Neural progenitor cell (in vitro differentiated cells): ENCODE data around the gene IFT52. TPM values are rescaled to one million over a fixed set of nuclear protein-coding genes. Genes with fewer than 3 reads are reported as not detected.

ENCODE experiments used
- DNase-seq: peaks from one replicate; pipeline ENCODE4 v3.0.0-alpha.2; 2016; ENCODE audit warnings: low spot score
- H2AFZ ChIP-seq: fragments of 200-600 bp; sonication (generic); replicated peaks from 2 replicates; pipeline ENCODE4 v1.6.1; 2016; ENCODE audit warnings: antibody characterized with exemption
- H3F3A ChIP-seq: fragments of 200-600 bp; sonication (generic); 2 replicates; pipeline ENCODE4 v1.6.1; 2016; ENCODE audit warnings: antibody characterized with exemption, low read depth
- H3K27ac ChIP-seq: fragments of 200-600 bp; sonication (generic); 2 replicates; pipeline ENCODE4 v1.5.1; 2016; ENCODE audit warnings: mild to moderate bottlenecking
- H3K27me3 ChIP-seq: fragments of 200-600 bp; sonication (generic); 2 replicates; pipeline ENCODE4 v1.6.1; 2016; ENCODE audit warnings: mild to moderate bottlenecking, moderate library complexity
- H3K36me3 ChIP-seq: fragments of 200-600 bp; sonication (generic); 2 replicates; pipeline ENCODE4 v1.5.1; 2016
- H3K4me1 ChIP-seq: fragments of 200-600 bp; sonication (generic); 2 replicates; pipeline ENCODE4 v1.6.1; 2016; ENCODE audit warnings: mixed run types
- H3K4me2 ChIP-seq: fragments of 200-600 bp; sonication (generic); 2 replicates; pipeline ENCODE4 v1.6.1; 2016
- H3K4me3 ChIP-seq: fragments of 200-600 bp; sonication (generic); 2 replicates; pipeline ENCODE4 v1.5.1; 2016
- H3K79me2 ChIP-seq: fragments of 200-600 bp; sonication (generic); 2 replicates; pipeline ENCODE4 v1.6.1; 2016; ENCODE audit warnings: low read depth
- H3K9ac ChIP-seq: fragments of 200-600 bp; sonication (generic); 2 replicates; pipeline ENCODE4 v1.6.1; 2016
- H3K9me3 ChIP-seq: fragments of 200-600 bp; sonication (generic); 2 replicates; pipeline ENCODE4 v1.5.1; 2016; ENCODE audit warnings: low read depth
- H4K20me1 ChIP-seq: fragments of 200-600 bp; sonication (generic); 2 replicates; pipeline ENCODE4 v1.6.1; 2016; ENCODE audit warnings: low read depth
- H3K27ac Mint-ChIP-seq: 3 replicates; pipeline ENCODE4 v1.8.0; 2021; ENCODE audit warnings: mixed read lengths
- H3K27me3 Mint-ChIP-seq: 2 replicates; pipeline ENCODE4 v1.8.0; 2022; ENCODE audit warnings: low read depth, mild to moderate bottlenecking, inconsistent platforms, moderate library complexity, mixed read lengths; ENCODE audit not compliant: insufficient read depth
- H3K36me3 Mint-ChIP-seq: 3 replicates; pipeline ENCODE4 v1.8.0; 2021; ENCODE audit warnings: mixed read lengths
- H3K4me1 Mint-ChIP-seq: 3 replicates; pipeline ENCODE4 v1.8.0; 2021; ENCODE audit warnings: mixed read lengths
- H3K4me3 Mint-ChIP-seq: 3 replicates; pipeline ENCODE4 v1.8.0; 2021; ENCODE audit warnings: mild to moderate bottlenecking, moderate library complexity, mixed read lengths
- H3K9me3 Mint-ChIP-seq: 3 replicates; pipeline ENCODE4 v1.8.0; 2020; ENCODE audit warnings: mixed read lengths
- CTCF ChIP-seq: fragments of 200-600 bp; sonication (generic); IDR thresholded peaks from 2 replicates; pipeline ENCODE4 v1.5.1; 2017; ENCODE audit warnings: antibody characterized with exemption, mild to moderate bottlenecking
- EZH2 ChIP-seq: fragments of 200-600 bp; sonication (generic); IDR thresholded peaks from 2 replicates; pipeline ENCODE4 v1.6.1; 2017; ENCODE audit warnings: antibody characterized with exemption, mild to moderate bottlenecking, moderate library complexity
- EZH2phosphoT487 ChIP-seq: fragments of 200-600 bp; sonication (generic); IDR thresholded peaks from 2 replicates; pipeline ENCODE4 v1.6.1; 2017; ENCODE audit warnings: antibody characterized with exemption
- total RNA-seq: library from RNA; depleted of rRNA; stranded (reverse); fragments of >200 nt; gene quantifications from 2 replicates; pipeline ENCODE4 v1.2.3, GENCODE V29; 2015; ENCODE audit warnings: low replicate concordance

Gene IFT52
- total RNA-seq, 1 donor from 2014 or later: 87.9 TPM

GRCh38 chr20:43570496-43570895, 20.2 kb upstream of the IFT52 start:
- peaks cover 2% of the 10 kb centered on the region for H3K36me3 Mint-ChIP-seq
- no peak for DNase-seq
- H3K4me3 Mint-ChIP-seq: no peak overlapping the region
- no peak overlapping the region for H3K4me3 ChIP-seq
- no peak overlapping the region for H2AFZ ChIP-seq
- no peak overlapping the region for H3K9ac ChIP-seq
- H3K27me3 Mint-ChIP-seq: no peaks in the 10 kb centered on the region
- no peak overlapping the region for H3K4me2 ChIP-seq
- no peaks in the 10 kb centered on the region for H3F3A ChIP-seq
- no peaks in the 10 kb centered on the region for H3K27me3 ChIP-seq
- no peak overlapping the region for H3K27ac ChIP-seq
- no peaks in the 10 kb centered on the region for H3K4me1 ChIP-seq
- no peaks in the 10 kb centered on the region for H3K79me2 ChIP-seq
- TF ChIP-seq EZH2phosphoT487: no peak
- TF ChIP-seq EZH2: no peak
- no peak for TF ChIP-seq CTCF
- H3K36me3 ChIP-seq: no peaks in the 10 kb centered on the region
- no peaks in the 10 kb centered on the region for H4K20me1 ChIP-seq
- no peaks in the 10 kb centered on the region for H3K9me3 Mint-ChIP-seq
- no peaks in the 10 kb centered on the region for H3K9me3 ChIP-seq
- peaks cover 12% of the 10 kb centered on the region for H3K4me1 Mint-ChIP-seq
- H3K27ac Mint-ChIP-seq: no peak overlapping the region

GRCh38 chr20:43571310-43571709, 19.4 kb upstream of the IFT52 start:
- H4K20me1 ChIP-seq: no peaks in the 10 kb centered on the region
- H3K36me3 Mint-ChIP-seq: peaks cover 2% of the 10 kb centered on the region
- H3K27me3 ChIP-seq: no peaks in the 10 kb centered on the region
- peak overlapping the region; percentile 5 for H3K4me3 Mint-ChIP-seq
- H2AFZ ChIP-seq: no peak overlapping the region
- no peaks in the 10 kb centered on the region for H3K4me1 ChIP-seq
- no peak overlapping the region for H3K27ac Mint-ChIP-seq
- H3K79me2 ChIP-seq: no peaks in the 10 kb centered on the region
- no peaks in the 10 kb centered on the region for H3F3A ChIP-seq
- no peaks in the 10 kb centered on the region for H3K9me3 Mint-ChIP-seq
- H3K9me3 ChIP-seq: no peaks in the 10 kb centered on the region
- TF ChIP-seq EZH2phosphoT487 (no peak), EZH2 (no peak), CTCF (no peak)
- H3K36me3 ChIP-seq: no peaks in the 10 kb centered on the region
- H3K4me1 Mint-ChIP-seq: peaks cover 12% of the 10 kb centered on the region
- no peak overlapping the region for H3K4me3 ChIP-seq
- no peak overlapping the region for H3K4me2 ChIP-seq
- no peaks in the 10 kb centered on the region for H3K27me3 Mint-ChIP-seq
- no peak overlapping the region for H3K27ac ChIP-seq
- no peak overlapping the region for H3K9ac ChIP-seq
- no peak for DNase-seq

GRCh38 chr20:43571771-43572170, 19.0 kb upstream of the IFT52 start:
- no peak overlapping the region for H3K27ac Mint-ChIP-seq
- H3K27ac ChIP-seq: no peak overlapping the region
- no peaks in the 10 kb centered on the region for H3K27me3 ChIP-seq
- TF ChIP-seq CTCF: no peak
- no peak overlapping the region for H3K9ac ChIP-seq
- no peak for DNase-seq
- no peaks in the 10 kb centered on the region for H3F3A ChIP-seq
- no peaks in the 10 kb centered on the region for H3K27me3 Mint-ChIP-seq
- no peak overlapping the region for H3K4me3 Mint-ChIP-seq
- peaks cover 2% of the 10 kb centered on the region for H3K36me3 Mint-ChIP-seq
- no peaks in the 10 kb centered on the region for H3K36me3 ChIP-seq
- H3K4me2 ChIP-seq: no peak overlapping the region
- no peaks in the 10 kb centered on the region for H3K79me2 ChIP-seq
- no peaks in the 10 kb centered on the region for H3K4me1 ChIP-seq
- H3K4me1 Mint-ChIP-seq: peaks cover 12% of the 10 kb centered on the region
- H4K20me1 ChIP-seq: no peaks in the 10 kb centered on the region
- no peak overlapping the region for H2AFZ ChIP-seq
- no peak overlapping the region for H3K4me3 ChIP-seq
- no peaks in the 10 kb centered on the region for H3K9me3 Mint-ChIP-seq
- no peaks in the 10 kb centered on the region for H3K9me3 ChIP-seq

- no peaks in the 10 kb centered on the region for H3K27me3 ChIP-seq
- H3K9ac ChIP-seq: no peak overlapping the region
- DNase-seq: no peak
- no peak overlapping the region for H3K27ac Mint-ChIP-seq
- no peak overlapping the region for H2AFZ ChIP-seq
- no peak for TF ChIP-seq EZH2phosphoT487
- no peak for TF ChIP-seq EZH2
- TF ChIP-seq CTCF: no peak
- no peaks in the 10 kb centered on the region for H3K9me3 ChIP-seq
- no peak overlapping the region for H3K4me3 ChIP-seq
- H3K4me1 ChIP-seq: no peaks in the 10 kb centered on the region
- no peaks in the 10 kb centered on the region for H4K20me1 ChIP-seq
- no peaks in the 10 kb centered on the region for H3F3A ChIP-seq
- no peak overlapping the region for H3K4me2 ChIP-seq
- no peaks in the 10 kb centered on the region for H3K79me2 ChIP-seq
- no peaks in the 10 kb centered on the region for H3K27me3 Mint-ChIP-seq
- H3K36me3 Mint-ChIP-seq: peaks cover 2% of the 10 kb centered on the region
- H3K9me3 Mint-ChIP-seq: no peaks in the 10 kb centered on the region
- H3K27ac ChIP-seq: no peak overlapping the region
- no peaks in the 10 kb centered on the region for H3K36me3 ChIP-seq
- H3K4me3 Mint-ChIP-seq: no peak overlapping the region
- peaks cover 12% of the 10 kb centered on the region for H3K4me1 Mint-ChIP-seq
Measured at GRCh38 chr20:43572891-43573290, 17.8 kb upstream of the IFT52 start.
